DOHH2 (cell line): ENCODE data around the gene IL1RAPL1.

ENCODE experiments used
- CTCF ChIP-seq: fragments of 200-600 bp; sonication (generic); IDR thresholded peaks from one replicate; pipeline ENCODE4 v1.5.1; 2014; ENCODE audit warnings: antibody characterized with exemption, mild to moderate bottlenecking, low read depth, low read length; ENCODE audit not compliant: poor library complexity, severe bottlenecking
- EZH2phosphoT487 ChIP-seq: fragments of 200-600 bp; sonication (generic); IDR thresholded peaks from 2 replicates; pipeline ENCODE4 v1.6.1; 2017; ENCODE audit warnings: borderline replicate concordance, mild to moderate bottlenecking, antibody characterized with exemption, low read length, moderate library complexity, mixed read lengths

- TF ChIP-seq CTCF = no peak
- TF ChIP-seq EZH2phosphoT487 = no peak
Measured at GRCh38 chrX:29172880-29173279, 585.6 kb downstream of the IL1RAPL1 start.
